ENCODE measurements around the gene SPTBN1.

Gene SPTBN1

GRCh38 chr2:54603796-54604195 is 147.7 kb downstream of the SPTBN1 start:
- ATAC-seq, result no peak
- no peak for TF ChIP-seq CSDC2 (CRISPR knock-in tag; IDR thresholded peaks at IDR 0.05)
- no peak for TF ChIP-seq TCF4 (CRISPR knock-in tag; IDR thresholded peaks at IDR 0.05; ENCODE audit: borderline replicate concordance)
- TF ChIP-seq BACH2 (CRISPR knock-in tag; IDR thresholded peaks at IDR 0.05; ENCODE audit: borderline replicate concordance), result no peak
- TF ChIP-seq ESRRG (CRISPR knock-in tag; IDR thresholded peaks at IDR 0.05), result no peak
- no peak for TF ChIP-seq OSR1 (CRISPR knock-in tag; IDR thresholded peaks at IDR 0.05)
- TF ChIP-seq TSHZ2 (CRISPR knock-in tag; IDR thresholded peaks at IDR 0.05), result no peak
- TF ChIP-seq ZFP3 (CRISPR knock-in tag; IDR thresholded peaks at IDR 0.05), result no peak
- no peak for TF ChIP-seq ZC3H10 (CRISPR knock-in tag; IDR thresholded peaks at IDR 0.05)
- TF ChIP-seq ZNF8 (CRISPR knock-in tag; IDR thresholded peaks at IDR 0.05), result no peak
- TF ChIP-seq GLIS3 (CRISPR knock-in tag; IDR thresholded peaks at IDR 0.05), result no peak

GRCh38 chr2:54604871-54605270 is 148.7 kb downstream of the SPTBN1 start:
- ATAC-seq, result no peak; the same call in 2 of the 3 replicates
- TF ChIP-seq TSHZ2 (CRISPR knock-in tag; IDR thresholded peaks at IDR 0.05) (no peak), CREB5 (CRISPR knock-in tag; IDR thresholded peaks at IDR 0.05; ENCODE audit: low read depth) (no peak), ESRRG (CRISPR knock-in tag; IDR thresholded peaks at IDR 0.05) (no peak), TOX (CRISPR knock-in tag; IDR thresholded peaks at IDR 0.05; ENCODE audit: borderline replicate concordance) (no peak)

- ATAC-seq, result no peak
- TF ChIP-seq ZNF70 (CRISPR knock-in tag; IDR thresholded peaks at IDR 0.05), result no peak
- no peak for TF ChIP-seq CSRNP3 (CRISPR knock-in tag; IDR thresholded peaks at IDR 0.05)
- no peak for TF ChIP-seq ISL1 (CRISPR knock-in tag; IDR thresholded peaks at IDR 0.05)
- no peak for TF ChIP-seq ESRRG (CRISPR knock-in tag; IDR thresholded peaks at IDR 0.05)
- no peak for TF ChIP-seq ZNF8 (CRISPR knock-in tag; IDR thresholded peaks at IDR 0.05)
- TF ChIP-seq OSR1 (CRISPR knock-in tag; IDR thresholded peaks at IDR 0.05), result no peak
- TF ChIP-seq CREB5 (CRISPR knock-in tag; IDR thresholded peaks at IDR 0.05; ENCODE audit: low read depth), result no peak
These were observed 149.7 kb downstream of the SPTBN1 start for GRCh38 chr2:54605836-54606235.

GRCh38 chr2:54606393-54606958 is 150.3 kb downstream of the SPTBN1 start:
- no peak for ATAC-seq
- TF ChIP-seq CSRNP3 (CRISPR knock-in tag; IDR thresholded peaks at IDR 0.05), result no peak
- no peak for TF ChIP-seq PATZ1 (CRISPR knock-in tag; IDR thresholded peaks at IDR 0.05; ENCODE audit: borderline replicate concordance)
- no peak for TF ChIP-seq RARB (CRISPR knock-in tag; IDR thresholded peaks at IDR 0.05)
- no peak for TF ChIP-seq ZNF70 (CRISPR knock-in tag; IDR thresholded peaks at IDR 0.05)
- no peak for TF ChIP-seq ZNF8 (CRISPR knock-in tag; IDR thresholded peaks at IDR 0.05)
- no peak for TF ChIP-seq CREB5 (CRISPR knock-in tag; IDR thresholded peaks at IDR 0.05; ENCODE audit: low read depth)
- TF ChIP-seq OSR1 (CRISPR knock-in tag; IDR thresholded peaks at IDR 0.05), result no peak
- no peak for TF ChIP-seq ZFP3 (CRISPR knock-in tag; IDR thresholded peaks at IDR 0.05)
- TF ChIP-seq GLIS3 (CRISPR knock-in tag; IDR thresholded peaks at IDR 0.05), result no peak
- no peak for TF ChIP-seq SNAI2 (CRISPR knock-in tag; IDR thresholded peaks at IDR 0.05)
- no peak for TF ChIP-seq ARNTL (CRISPR knock-in tag; IDR thresholded peaks at IDR 0.05; ENCODE audit: borderline replicate concordance, low read depth)
- TF ChIP-seq TOX (CRISPR knock-in tag; IDR thresholded peaks at IDR 0.05; ENCODE audit: borderline replicate concordance), result no peak
- no peak for TF ChIP-seq CSDC2 (CRISPR knock-in tag; IDR thresholded peaks at IDR 0.05)
